ENCODE data around the gene ZNF770. TPM values are rescaled to one million over a fixed set of nuclear protein-coding genes. Genes with fewer than 3 reads are reported as not detected.

ZNF770 gene
- polyA plus RNA-seq (2013, experiment 1 of 2; ENCODE audit: insufficient read length) = 19.3 TPM
- polyA plus RNA-seq (2013, experiment 2 of 2; ENCODE audit: insufficient read length) = 19.0 TPM

GRCh38 chr15:34988027-34988902 lies at the start of gene ZNF770:
ZNF770 (minus strand) TSS chr15:34988287; CDS start chr15:34983434, 4,853 bp downstream.
- peak; percentile 72 for DNase-seq

- DNase-seq = no peak
Observed at GRCh38 chr15:35028235-35028984, 40.3 kb upstream of the ZNF770 start.

- DNase-seq = no peak
Observed at GRCh38 chr15:35023804-35024203, 35.7 kb upstream of the ZNF770 start.

GRCh38 chr15:35020974-35021373 lies 32.9 kb upstream of the ZNF770 start:
- DNase-seq = no peak

- peak; percentile 24 for DNase-seq
Observed at GRCh38 chr15:35019404-35020327, 31.6 kb upstream of the ZNF770 start.

- DNase-seq = no peak
Observed at GRCh38 chr15:35014241-35014640, 26.2 kb upstream of the ZNF770 start.

GRCh38 chr15:35013370-35013769 lies 25.3 kb upstream of the ZNF770 start:
- DNase-seq = peak; percentile 46

- no peak for DNase-seq
Observed at GRCh38 chr15:35007397-35007796, 19.3 kb upstream of the ZNF770 start.

GRCh38 chr15:35005933-35006332 lies 17.8 kb upstream of the ZNF770 start:
- DNase-seq = no peak

GRCh38 chr15:35003928-35004327 lies 15.8 kb upstream of the ZNF770 start:
- DNase-seq = no peak

- DNase-seq = peak; percentile 50
Observed at GRCh38 chr15:35000511-35000910, 12.4 kb upstream of the ZNF770 start.

- no peak for DNase-seq
Observed at GRCh38 chr15:34999906-35000305, 11.8 kb upstream of the ZNF770 start.

- DNase-seq = no peak
Observed at GRCh38 chr15:34994925-34995324, 6.8 kb upstream of the ZNF770 start.

GRCh38 chr15:34993877-34994276 lies 5.8 kb upstream of the ZNF770 start:
- no peak for DNase-seq

GRCh38 chr15:34993412-34993811 lies 5.3 kb upstream of the ZNF770 start:
- no peak for DNase-seq

GRCh38 chr15:34987609-34988026 lies 469 bp downstream of the ZNF770 start:
- DNase-seq = no peak

- no peak for DNase-seq
Observed at GRCh38 chr15:34986771-34987480, 1.2 kb downstream of the ZNF770 start.

- no peak for DNase-seq
Observed at GRCh38 chr15:34986326-34986725, 1.8 kb downstream of the ZNF770 start.

- no peak for DNase-seq
Observed at GRCh38 chr15:34984889-34985630, 3.0 kb downstream of the ZNF770 start.

- DNase-seq = no peak
Observed at GRCh38 chr15:34976743-34977142, 11.3 kb downstream of the ZNF770 start.

- no peak for DNase-seq
Observed at GRCh38 chr15:34976073-34976472, 12.0 kb downstream of the ZNF770 start.

Data from fibroblast of skin of back (primary cell).